Mammary epithelial cell (primary cell): ENCODE data around the gene HDAC5.

Source experiments
- CTCF ChIP-seq, 2 donors: IDR thresholded peaks in 1 of 2; conservative IDR thresholded peaks in 1 of 2; 2 replicates each; pipeline ENCODE4 v1.5.1; 2011 to 2012; ENCODE audit warnings: inconsistent platforms in 2 of 2, low read length in 2 of 2, mild to moderate bottlenecking in 2 of 2, control low read depth in 1 of 2, low read depth in 1 of 2; ENCODE audit not compliant: insufficient read depth in 1 of 2; ENCODE audit errors: extremely low read depth in 1 of 2
- EZH2 ChIP-seq: IDR thresholded peaks from 2 replicates; pipeline ENCODE4 v1.6.1; 2012; ENCODE audit warnings: low read length, inconsistent platforms, borderline replicate concordance

GRCh38 chr17:44033861-44034408 lies 89.5 kb downstream of the HDAC5 start:
- no peak for TF ChIP-seq CTCF (conservative IDR thresholded peaks at IDR 0.05 in 1 of 2, IDR thresholded peaks at IDR 0.05 in 1 of 2; ENCODE audit: extremely low read depth in 1 of 2, insufficient read depth in 1 of 2, low read depth in 1 of 2, low read length in 2 of 2)
- TF ChIP-seq EZH2: no peak
